Suprapubic skin (tissue), 4 donors: ENCODE data around the gene NCL.

Experiments used
- POLR2A ChIP-seq, 2 donors: fragments of 450-650 bp; IDR thresholded peaks; one replicate each; pipeline ENCODE4 v1.6.1; 2017; ENCODE audit warnings: antibody characterized with exemption in 2 of 2, mild to moderate bottlenecking in 2 of 2, moderate library complexity in 2 of 2
- POLR2AphosphoS5 ChIP-seq, 3 donors: sonication (generic); formaldehyde crosslinking; IDR thresholded peaks; one replicate each; pipeline ENCODE4 v1.6.1; 2017; ENCODE audit warnings: antibody characterized with exemption in 3 of 3
- TF ChIP-seq, protein P1 (sequence below), 2 donors: fragments of 200-600 bp in 1 of 2; fragments of 450-650 bp in 1 of 2; sonication (generic) in 1 of 2; IDR thresholded peaks; one replicate each; pipeline ENCODE4 v1.5.1; 2016 to 2019; ENCODE audit warnings: antibody characterized with exemption in 2 of 2, mild to moderate bottlenecking in 1 of 2, moderate library complexity in 1 of 2

DNA sequence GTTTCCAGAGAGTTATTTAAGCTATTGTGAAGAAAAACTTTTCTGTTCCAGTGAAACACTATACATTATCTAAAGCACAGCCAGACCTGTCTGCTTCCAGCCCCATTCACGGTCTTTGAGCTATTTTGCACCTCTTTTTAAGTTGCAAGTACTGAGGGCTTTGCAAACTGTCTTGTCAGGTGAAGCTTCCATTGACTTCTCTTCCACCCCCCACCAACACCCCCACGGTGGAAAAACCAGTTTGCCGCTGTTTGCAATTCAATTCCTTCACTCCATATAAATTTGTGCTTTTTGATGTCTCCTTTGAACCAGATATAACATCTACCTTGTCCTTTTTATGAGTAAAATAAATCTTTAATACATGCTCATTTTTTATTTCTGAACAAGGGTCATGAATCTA is 53.0 kb downstream of the NCL start:
- TF ChIP-seq, protein P1, sequence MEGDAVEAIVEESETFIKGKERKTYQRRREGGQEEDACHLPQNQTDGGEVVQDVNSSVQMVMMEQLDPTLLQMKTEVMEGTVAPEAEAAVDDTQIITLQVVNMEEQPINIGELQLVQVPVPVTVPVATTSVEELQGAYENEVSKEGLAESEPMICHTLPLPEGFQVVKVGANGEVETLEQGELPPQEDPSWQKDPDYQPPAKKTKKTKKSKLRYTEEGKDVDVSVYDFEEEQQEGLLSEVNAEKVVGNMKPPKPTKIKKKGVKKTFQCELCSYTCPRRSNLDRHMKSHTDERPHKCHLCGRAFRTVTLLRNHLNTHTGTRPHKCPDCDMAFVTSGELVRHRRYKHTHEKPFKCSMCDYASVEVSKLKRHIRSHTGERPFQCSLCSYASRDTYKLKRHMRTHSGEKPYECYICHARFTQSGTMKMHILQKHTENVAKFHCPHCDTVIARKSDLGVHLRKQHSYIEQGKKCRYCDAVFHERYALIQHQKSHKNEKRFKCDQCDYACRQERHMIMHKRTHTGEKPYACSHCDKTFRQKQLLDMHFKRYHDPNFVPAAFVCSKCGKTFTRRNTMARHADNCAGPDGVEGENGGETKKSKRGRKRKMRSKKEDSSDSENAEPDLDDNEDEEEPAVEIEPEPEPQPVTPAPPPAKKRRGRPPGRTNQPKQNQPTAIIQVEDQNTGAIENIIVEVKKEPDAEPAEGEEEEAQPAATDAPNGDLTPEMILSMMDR (IDR thresholded peaks at IDR 0.05) = no peak
- TF ChIP-seq POLR2A (IDR thresholded peaks at IDR 0.05) (no peak), POLR2AphosphoS5 (IDR thresholded peaks at IDR 0.05) (no peak)
